Endothelial cell of umbilical vein (primary cell): Measurements from ENCODE around the gene FMNL3. TPM values are rescaled to one million over a fixed set of nuclear protein-coding genes. Genes with fewer than 3 reads are reported as not detected.

ENCODE experiments used
- BruUV-seq: library from RNA; stranded (reverse); fragments of 400-500 nt; replicated peaks from 2 replicates; lab custom pipeline; 2021; lab: Mats Ljungman, UMichigan
- CTCF ChIA-PET: fragments of 300-600, 350-600 bp; sonication (Branson Sonifier 250); formaldehyde crosslinking; loops from one replicate; lab custom pipeline; 2021; ENCODE audit warnings: antibody characterized with exemption, inconsistent platforms; lab: Charles Lee
- POLR2A ChIA-PET: fragments of 300-600, 350-600 bp; sonication (Branson Sonifier 250); formaldehyde crosslinking; loops from one replicate; lab custom pipeline; 2021; ENCODE audit warnings: antibody characterized with exemption, inconsistent platforms; lab: Charles Lee
- DNase-seq: peaks from one replicate; pipeline ENCODE4 v3.0.0-alpha.2; 2011; ENCODE audit warnings: low read depth, low spot score
- FAIRE-seq: peaks from 2 replicates; lab custom pipeline; 2011; peaks lifted over from hg19 to GRCh38; lab: Jason Lieb, UNC
- H2AFZ ChIP-seq: 2 replicates; pipeline ENCODE4 v1.6.0; 2012; ENCODE audit warnings: low read depth, low read length, control low read depth, inconsistent platforms
- H3K27ac ChIP-seq: 2 replicates; pipeline ENCODE4 v1.5.1; 2011; ENCODE audit warnings: low read depth, mild to moderate bottlenecking, control low read depth, low read length, moderate library complexity; ENCODE audit not compliant: insufficient read depth
- H3K27me3 ChIP-seq, 2 experiments: 2 replicates each; pipeline versions ENCODE4 v1.6.0 to v1.6.1; 2011; ENCODE audit warnings: low read length in 2 of 2, mixed read lengths in 1 of 2; ENCODE audit not compliant: control insufficient read depth in 2 of 2, insufficient read depth in 2 of 2
- H3K36me3 ChIP-seq, 2 experiments: 2 replicates in 1 of 2; 3 replicates in 1 of 2; pipeline ENCODE4 v1.5.1; 2011; ENCODE audit warnings: low read length in 2 of 2, mild to moderate bottlenecking in 1 of 2, moderate library complexity in 1 of 2; ENCODE audit not compliant: control insufficient read depth in 2 of 2, insufficient read depth in 2 of 2; ENCODE audit errors: extremely low read depth in 1 of 2
- H3K4me1 ChIP-seq: 3 replicates; pipeline ENCODE4 v1.5.1; 2011; ENCODE audit warnings: mild to moderate bottlenecking, low read length; ENCODE audit not compliant: control insufficient read depth, insufficient read depth; ENCODE audit errors: extremely low read depth
- H3K4me2 ChIP-seq: 2 replicates; pipeline ENCODE4 v1.6.1; 2011; ENCODE audit warnings: low read length, control low read depth, mixed read lengths; ENCODE audit not compliant: insufficient read depth
- H3K4me3 ChIP-seq, 3 experiments: fragments of 200-600 bp in 1 of 3; sonication (generic), shearing (Covaris generic) in 1 of 3; replicated peaks in 1 of 3; 2 replicates each; pipeline ENCODE4 v1.5.1; 2011 to 2016; ENCODE audit warnings: control low read depth in 3 of 3, low read length in 3 of 3, mild to moderate bottlenecking in 2 of 3, inconsistent platforms in 1 of 3, low read depth in 1 of 3, moderate library complexity in 1 of 3; ENCODE audit not compliant: insufficient read depth in 1 of 3
- H3K79me2 ChIP-seq: 2 replicates; pipeline ENCODE4 v1.6.0; 2012; ENCODE audit warnings: low read length, inconsistent platforms; ENCODE audit not compliant: control insufficient read depth, insufficient read depth
- H3K9ac ChIP-seq: replicated peaks from 2 replicates; pipeline ENCODE3; 2011; ENCODE audit warnings: low read length, control low read depth; ENCODE audit not compliant: insufficient read depth; ENCODE audit errors: extremely low read depth
- H3K9me1 ChIP-seq: replicated peaks from 3 replicates; pipeline ENCODE4 v1.6.0; 2011; ENCODE audit warnings: mild to moderate bottlenecking, low read length; ENCODE audit not compliant: control insufficient read depth, insufficient read depth; ENCODE audit errors: extremely low read depth
- H3K9me3 ChIP-seq: replicated peaks from 2 replicates; pipeline ENCODE4 v1.5.1; 2012; ENCODE audit warnings: low read length, inconsistent platforms; ENCODE audit not compliant: control insufficient read depth, insufficient read depth
- H4K20me1 ChIP-seq: replicated peaks from 2 replicates; pipeline ENCODE3; 2011; ENCODE audit warnings: mild to moderate bottlenecking, low read length; ENCODE audit not compliant: control insufficient read depth, insufficient read depth; ENCODE audit errors: extremely low read depth
- CTCF ChIP-seq, 2 donors: IDR thresholded peaks; 1 replicate in 1 of 2; 2 replicates in 1 of 2; pipeline ENCODE4 v1.5.1; 2011; ENCODE audit warnings: low read length in 2 of 2, mild to moderate bottlenecking in 2 of 2, moderate library complexity in 2 of 2, control low read depth in 1 of 2, inconsistent platforms in 1 of 2, low read depth in 1 of 2; ENCODE audit not compliant: insufficient read depth in 1 of 2; ENCODE audit errors: extremely low read depth in 1 of 2
- EZH2 ChIP-seq: IDR thresholded peaks from 2 replicates; pipeline ENCODE4 v1.6.1; 2012; ENCODE audit warnings: borderline replicate concordance, low read depth, mild to moderate bottlenecking, moderate library complexity, low read length, inconsistent platforms; ENCODE audit not compliant: severe bottlenecking
- FOS ChIP-seq: IDR thresholded peaks from 2 replicates; pipeline ENCODE4 v1.6.1; 2011; ENCODE audit warnings: mild to moderate bottlenecking, low read length, moderate library complexity, borderline replicate concordance; ENCODE audit not compliant: insufficient read depth
- GATA2 ChIP-seq: IDR thresholded peaks from 2 replicates; pipeline ENCODE4 v1.7.0; 2011; ENCODE audit warnings: low read depth, mild to moderate bottlenecking, moderate library complexity, mixed read lengths, low read length; ENCODE audit not compliant: insufficient read length, insufficient read depth
- JUN ChIP-seq: IDR thresholded peaks from 2 replicates; pipeline ENCODE4 v1.6.1; 2011; ENCODE audit warnings: borderline replicate concordance, low read depth; ENCODE audit not compliant: insufficient read length, insufficient read depth
- MAX ChIP-seq: IDR thresholded peaks from 2 replicates; pipeline ENCODE4 v1.6.1; 2011; ENCODE audit not compliant: insufficient read depth, insufficient read length
- MYC ChIP-seq: IDR thresholded peaks from one replicate; pipeline ENCODE4 v1.6.1; 2011; ENCODE audit warnings: mild to moderate bottlenecking, low read depth, low read length
- POLR2A ChIP-seq: IDR thresholded peaks from 2 replicates; pipeline ENCODE4 v1.6.1; 2012; ENCODE audit warnings: low read depth, mild to moderate bottlenecking, control low read depth, low read length
- POLR2AphosphoS5 ChIP-seq: IDR thresholded peaks from 2 replicates; pipeline ENCODE4 v1.6.1; 2012; ENCODE audit warnings: low read depth, mild to moderate bottlenecking, control low read depth, low read length, moderate library complexity; ENCODE audit not compliant: insufficient read depth
- dilution Hi-C: fragments of 300-500 bp; cut with MboI; formaldehyde crosslinking; loops from one replicate; pipeline ENCODE4 v1.15.0; 2019; ENCODE audit warnings: low sequenced_read_pairs; ENCODE audit not compliant: extremely low pct_ligation_motif_present
- intact Hi-C: fragments of 100-400 bp; cut with micrococcal nuclease; formaldehyde crosslinking; loops from one replicate; pipeline ENCODE4 v1.10.0; 2022
- polyA plus RNA-seq, 4 experiments: library from polyadenylated mRNA; depleted of rRNA in 3 of 4; stranded (reverse) in 3 of 4; unstranded in 1 of 4; fragments of >200 nt; gene quantifications; 2 replicates each; pipeline versions ENCODE4 v1.2.1 to v1.2.3, GENCODE V29; 2011 to 2012; ENCODE audit warnings: missing spikeins in 1 of 4
- total RNA-seq: library from RNA; stranded (reverse); gene quantifications from 2 replicates; pipeline ENCODE4 v1.2.3, GENCODE V29; 2021

Gene FMNL3
- total and polyA plus RNA-seq, 2 donors (not counting 3 experiments of a cell fraction or from before 2014, with no cell fraction given), result 35.1 to 93.3 TPM

- no TSS peak for BruUV-seq
- Histone ChIP-seq H3K9ac (no peak overlapping the region), H3K36me3 (no peaks in the 10 kb centered on the region), H3K4me2 (no peak overlapping the region), H3K27me3 (peaks cover 23% of the 10 kb centered on the region in 2 experiments), H3K9me3 (no peaks in the 10 kb centered on the region), H4K20me1 (peaks cover 4% of the 10 kb centered on the region), H3K4me3 (no peak overlapping the region), H3K4me1 (peaks cover 34% of the 10 kb centered on the region), H2AFZ (peak overlapping the region; percentile 26), H3K9me1 (no peaks in the 10 kb centered on the region), H3K27ac (no peak overlapping the region), H3K79me2 (peaks cover 39% of the 10 kb centered on the region)
- no peak for TF ChIP-seq CTCF (IDR thresholded peaks at IDR 0.05; ENCODE audit: extremely low read depth in 1 of 2, insufficient read depth in 1 of 2, low read depth in 1 of 2, low read length in 2 of 2)
- TF ChIP-seq EZH2, result no peak
- TF ChIP-seq FOS, result no peak
- TF ChIP-seq GATA2, result no peak
- no peak for TF ChIP-seq POLR2AphosphoS5
- no peak for TF ChIP-seq MAX
- no peak for TF ChIP-seq POLR2A
- TF ChIP-seq JUN, result no peak
- TF ChIP-seq MYC, result no peak
- intact Hi-C loops, result loop anchor here (1.0 to 2.0 kb wide), 6 partner anchors 34 to 139 kb away; partner anchors contain the start of genes MCRS1 and TMBIM6
- dilution Hi-C loops, result no loop called here
- FAIRE-seq (no peak), DNase-seq (no peak)
- ChIA-PET POLR2A (no interaction called here), CTCF (interaction anchor here (3.0 to 6.7 kb wide), 4 partner anchors 44 to 70 kb away, joined by 15 to 93 read pairs (median 39); no protein-coding TSS in a partner anchor)
Measured at GRCh38 chr12:49707812-49708147, 575 bp upstream of the FMNL3 start.
